ENCODE results near the gene KRTAP5-9. TPM values are rescaled to one million over a fixed set of nuclear protein-coding genes. Genes with fewer than 3 reads are reported as not detected.
"Not testable (repeated sequence)": the region's sequence is repeated elsewhere in the genome, so short reads cannot be mapped to it uniquely, and the experiment has no call there.

KRTAP5-9 gene
- total and polyA plus RNA-seq, 2 experiments from 2014 or later: 0.24 TPM; not detected in 1

- TF ChIP-seq ZNF462 (CRISPR knock-in tag; IDR thresholded peaks at IDR 0.05) (no peak), ETS1 (IDR thresholded peaks at IDR 0.05) (no peak), EZH2 (IDR thresholded peaks at IDR 0.05; ENCODE audit: low read depth, unreplicated experiment) (no peak), CTCF (conservative IDR thresholded peaks at IDR 0.05; ENCODE audit: low read depth in 2 of 2) (no peak)
These were observed 29.3 kb downstream of the KRTAP5-9 start (continued) for GRCh38 chr11:71577469-71578004.

- H3K27me3 Mint-ChIP-seq (ENCODE audit: insufficient read depth, low read depth, poor library complexity): peaks cover 11% of the 10 kb centered on the region
- H3K4me3 ChIP-seq; DNase-seq (ENCODE audit: low spot score); H3K4me2 ChIP-seq; H3K4me3 Mint-ChIP-seq; H2AFZ ChIP-seq; H3K9me2 ChIP-seq (ENCODE audit: insufficient read depth); H3K36me3 ChIP-seq (ENCODE audit: insufficient read depth); H4K20me1 ChIP-seq (replicated peaks; ENCODE audit: insufficient read depth); H3K9me3 Mint-ChIP-seq; H3F3A ChIP-seq (replicated peaks; ENCODE audit: low read depth); H3K27me3 ChIP-seq (ENCODE audit: insufficient read depth); H3K79me2 ChIP-seq (replicated peaks; ENCODE audit: insufficient read depth); H3K27ac ChIP-seq (ENCODE audit: low read depth); H3K36me3 Mint-ChIP-seq (ENCODE audit: low read depth); H3K27ac Mint-ChIP-seq: not testable (repeated sequence)
- peak; percentile 22 for ATAC-seq
- peaks cover 32% of the 10 kb centered on the region for H3K4me1 Mint-ChIP-seq
- peaks cover 11% of the 10 kb centered on the region for H3K4me1 ChIP-seq (ENCODE audit: insufficient read depth)
These were observed 31.3 kb downstream of the KRTAP5-9 start for GRCh38 chr11:71579513-71579912.
